Uterus (tissue), 4 donors: ENCODE results near the gene HDAC4. TPM values are rescaled to one million over a fixed set of nuclear protein-coding genes. Genes with fewer than 3 reads are reported as not detected.

Experiments used
- DNase-seq, 2 donors: peaks; one replicate each; pipeline ENCODE4 v3.0.0-alpha.2; 2019 to 2020
- H3K27ac ChIP-seq, 2 donors: fragments of 200-600 bp; sonication (generic); 1 replicate in 1 of 2; 2 replicates in 1 of 2; pipeline ENCODE4 v1.5.1; 2016 to 2018
- H3K27me3 ChIP-seq, 2 donors: fragments of 200-600 bp; sonication (generic); one replicate each; pipeline ENCODE4 v1.5.1; 2018 to 2019; ENCODE audit warnings: control low read depth in 1 of 2
- H3K36me3 ChIP-seq, 2 donors: fragments of 200-600 bp; sonication (generic); one replicate each; pipeline ENCODE4 v1.5.1; 2019; ENCODE audit warnings: control low read depth in 1 of 2
- H3K4me1 ChIP-seq, 2 donors: fragments of 200-600 bp; sonication (generic); one replicate each; pipeline ENCODE4 v1.5.1; 2018 to 2019; ENCODE audit warnings: control low read depth in 1 of 2
- H3K4me3 ChIP-seq, 2 donors: fragments of 200-600 bp; sonication (generic); 1 replicate in 1 of 2; 2 replicates in 1 of 2; pipeline ENCODE4 v1.5.1; 2018 to 2019; ENCODE audit warnings: mild to moderate bottlenecking in 1 of 2
- H3K9me3 ChIP-seq, 2 donors: fragments of 200-600 bp; sonication (generic); one replicate each; pipeline ENCODE4 v1.5.1; 2019; ENCODE audit warnings: control low read depth in 1 of 2
- POLR2A ChIP-seq, 2 donors: fragments of 450-650 bp; IDR thresholded peaks; one replicate each; pipeline ENCODE4 v1.6.1; 2016; ENCODE audit warnings: antibody characterized with exemption in 2 of 2, mild to moderate bottlenecking in 1 of 2, moderate library complexity in 1 of 2
- intact Hi-C: fragments of 100-400 bp; cut with DNase I; formaldehyde crosslinking; loops from one replicate; pipeline ENCODE4 v1.15.1; 2023; ENCODE audit warnings: low total_unique reads
- total RNA-seq, 4 donors: library from RNA; depleted of rRNA in 3 of 4; stranded (reverse); fragments of >200 nt in 3 of 4; gene quantifications; one replicate each; pipeline versions ENCODE4 v1.1.0 to v1.2.4, GENCODE V29; 2014 to 2023
- TF ChIP-seq, protein P1 (sequence below), 4 experiments: fragments of 200-600 bp in 2 of 4; fragments of 450-650 bp in 2 of 4; sonication (generic) in 2 of 4; IDR thresholded peaks; one replicate each; pipeline ENCODE4 v1.5.1; 2016 to 2019; ENCODE audit warnings: antibody characterized with exemption in 4 of 4, mild to moderate bottlenecking in 2 of 4, moderate library complexity in 1 of 4
- donor health status: DM: yes; HTN: yes; CAD: no.

Gene HDAC4
- total RNA-seq, 4 donors from 2014 or later, result 42.1 to 91.5 (median 73.4) TPM

- intact Hi-C loops, result no loop called here
- H3K4me3 ChIP-seq, result no peak overlapping the region
- no peaks in the 10 kb centered on the region for H3K27me3 ChIP-seq
- H3K27ac ChIP-seq, result no peak overlapping the region
- TF ChIP-seq, protein P1, sequence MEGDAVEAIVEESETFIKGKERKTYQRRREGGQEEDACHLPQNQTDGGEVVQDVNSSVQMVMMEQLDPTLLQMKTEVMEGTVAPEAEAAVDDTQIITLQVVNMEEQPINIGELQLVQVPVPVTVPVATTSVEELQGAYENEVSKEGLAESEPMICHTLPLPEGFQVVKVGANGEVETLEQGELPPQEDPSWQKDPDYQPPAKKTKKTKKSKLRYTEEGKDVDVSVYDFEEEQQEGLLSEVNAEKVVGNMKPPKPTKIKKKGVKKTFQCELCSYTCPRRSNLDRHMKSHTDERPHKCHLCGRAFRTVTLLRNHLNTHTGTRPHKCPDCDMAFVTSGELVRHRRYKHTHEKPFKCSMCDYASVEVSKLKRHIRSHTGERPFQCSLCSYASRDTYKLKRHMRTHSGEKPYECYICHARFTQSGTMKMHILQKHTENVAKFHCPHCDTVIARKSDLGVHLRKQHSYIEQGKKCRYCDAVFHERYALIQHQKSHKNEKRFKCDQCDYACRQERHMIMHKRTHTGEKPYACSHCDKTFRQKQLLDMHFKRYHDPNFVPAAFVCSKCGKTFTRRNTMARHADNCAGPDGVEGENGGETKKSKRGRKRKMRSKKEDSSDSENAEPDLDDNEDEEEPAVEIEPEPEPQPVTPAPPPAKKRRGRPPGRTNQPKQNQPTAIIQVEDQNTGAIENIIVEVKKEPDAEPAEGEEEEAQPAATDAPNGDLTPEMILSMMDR (IDR thresholded peaks at IDR 0.05), result no peak
- no peak for TF ChIP-seq POLR2A (IDR thresholded peaks at IDR 0.05)
- peak; percentile 7 to 9 for DNase-seq
- H3K36me3 ChIP-seq, result no peaks in the 10 kb centered on the region
- peaks cover 5 to 6% of the 10 kb centered on the region in 2 donors for H3K4me1 ChIP-seq
- no peaks in the 10 kb centered on the region for H3K9me3 ChIP-seq
Measured at GRCh38 chr2:239155806-239156480, 244.9 kb downstream of the HDAC4 start.

GRCh38 chr2:239154971-239155805 lies 245.6 kb downstream of the HDAC4 start:
- Histone ChIP-seq H3K27ac (no peak overlapping the region), H3K36me3 (no peaks in the 10 kb centered on the region), H3K4me3 (no peak overlapping the region), H3K9me3 (no peaks in the 10 kb centered on the region), H3K27me3 (no peaks in the 10 kb centered on the region), H3K4me1 (peaks cover 5 to 6% of the 10 kb centered on the region in 2 donors)
- DNase-seq, result peak; percentile 13 to 22
- intact Hi-C loops, result no loop called here
- no peak for TF ChIP-seq POLR2A (IDR thresholded peaks at IDR 0.05)
- TF ChIP-seq, protein P1 (IDR thresholded peaks at IDR 0.05), result no peak

- Histone ChIP-seq H3K27ac (peak overlapping the region; percentile 29 to 95), H3K4me3 (no peak overlapping the region), H3K27me3 (no peaks in the 10 kb centered on the region), H3K9me3 (no peaks in the 10 kb centered on the region), H3K36me3 (no peaks in the 10 kb centered on the region), H3K4me1 (peaks cover 5 to 6% of the 10 kb centered on the region in 2 donors)
- intact Hi-C loops, result no loop called here
- TF ChIP-seq, protein P1 (IDR thresholded peaks at IDR 0.05), result no peak
- no peak for TF ChIP-seq POLR2A (IDR thresholded peaks at IDR 0.05)
- DNase-seq, result peak; percentile 11 to 13
Measured at GRCh38 chr2:239153806-239154591, 246.8 kb downstream of the HDAC4 start.

- no peak overlapping the region for H3K4me3 ChIP-seq
- intact Hi-C loops, result no loop called here
- peak overlapping the region; percentile 84 to 95 for H3K27ac ChIP-seq
- H3K9me3 ChIP-seq, result no peaks in the 10 kb centered on the region
- peaks cover 5 to 6% of the 10 kb centered on the region in 2 donors for H3K4me1 ChIP-seq
- peak; percentile 11 to 12 for DNase-seq
- no peak for TF ChIP-seq POLR2A (IDR thresholded peaks at IDR 0.05)
- TF ChIP-seq, protein P1 (IDR thresholded peaks at IDR 0.05), result no peak
- no peaks in the 10 kb centered on the region for H3K36me3 ChIP-seq
- H3K27me3 ChIP-seq, result no peaks in the 10 kb centered on the region
Measured at GRCh38 chr2:239152916-239153305, 247.9 kb downstream of the HDAC4 start.
